Activated CD8-positive, alpha-beta memory T cell treated with anti-CD3 and anti-CD28 coated beads, Interleukin-2, amount 50 U/mL, for 4 hours (primary cell): Measurements from ENCODE around the gene NUP62.

Experiments used
- DNase-seq: peaks from one replicate; pipeline ENCODE4 v3.0.0-alpha.2; 2020

NUP62 gene

DNA sequence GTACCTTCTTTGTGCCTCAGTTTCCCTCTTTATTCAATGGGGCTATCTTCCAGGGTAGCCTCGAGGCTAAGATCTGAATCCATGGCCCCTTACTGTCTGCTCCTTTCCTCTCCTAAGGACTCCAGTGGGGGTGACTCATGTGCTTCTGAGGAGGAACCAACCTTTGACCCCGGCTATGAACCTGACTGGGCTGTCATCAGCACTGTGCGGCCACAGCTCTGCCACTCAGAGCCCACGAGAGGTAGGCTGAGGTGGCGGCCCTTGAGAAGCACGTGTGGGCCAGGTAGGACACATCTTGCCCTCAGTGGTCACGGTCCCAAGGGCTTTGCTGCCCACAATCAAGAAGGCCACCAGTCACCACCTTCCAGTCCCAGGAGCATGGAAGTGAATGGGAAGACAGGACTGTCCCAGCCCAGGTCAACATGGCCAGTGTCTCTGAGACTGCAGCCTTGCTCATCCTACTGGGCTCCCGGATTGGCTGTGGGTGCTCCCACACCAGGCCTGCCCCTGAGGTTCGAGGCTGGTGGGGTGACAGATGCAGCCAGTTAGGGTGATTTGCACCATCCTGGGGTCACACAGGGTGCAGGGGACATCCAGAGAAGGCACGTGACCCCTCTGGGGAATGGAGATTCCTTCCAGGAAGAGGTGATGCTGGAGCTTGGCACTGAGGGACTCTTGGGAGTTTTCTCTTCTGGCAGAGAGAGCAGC lies 49.0 kb downstream of the NUP62 start:
- DNase-seq, result no peak

GRCh38 chr19:49879243-49879963 lies 49.9 kb downstream of the NUP62 start:
- no peak for DNase-seq

DNA sequence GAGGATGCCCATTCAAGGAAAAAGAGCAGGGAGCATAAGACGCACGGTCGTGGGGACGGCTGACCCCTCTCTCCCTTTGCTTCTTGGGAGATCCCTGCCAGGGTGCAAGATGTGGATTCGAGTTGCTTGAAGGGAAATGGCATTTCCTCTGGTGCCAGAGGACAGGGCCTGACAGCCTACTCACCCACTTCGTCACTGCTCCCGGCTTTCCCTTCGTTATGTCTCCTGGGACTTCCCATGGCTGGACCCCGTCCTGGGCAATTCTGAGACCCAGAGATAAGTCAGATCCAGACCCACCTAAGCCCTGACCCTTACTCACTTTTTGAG lies 50.6 kb downstream of the NUP62 start:
- no peak for DNase-seq

- DNase-seq, result peak; percentile 97
Measured at GRCh38 chr19:49877879-49878743, 51.2 kb downstream of the NUP62 start.

GRCh38 chr19:49877020-49877878 lies 52.1 kb downstream of the NUP62 start, which contains the start of the genes AKT1S1 and TBC1D17:
Gene AKT1S1 (minus strand): TSS chr19:49877355. CDS start chr19:49873295, 4,060 bp downstream.
Gene TBC1D17 (plus strand): TSS chr19:49877702. CDS start chr19:49877724, 22 bp downstream.
- peak; percentile 96 for DNase-seq

DNA sequence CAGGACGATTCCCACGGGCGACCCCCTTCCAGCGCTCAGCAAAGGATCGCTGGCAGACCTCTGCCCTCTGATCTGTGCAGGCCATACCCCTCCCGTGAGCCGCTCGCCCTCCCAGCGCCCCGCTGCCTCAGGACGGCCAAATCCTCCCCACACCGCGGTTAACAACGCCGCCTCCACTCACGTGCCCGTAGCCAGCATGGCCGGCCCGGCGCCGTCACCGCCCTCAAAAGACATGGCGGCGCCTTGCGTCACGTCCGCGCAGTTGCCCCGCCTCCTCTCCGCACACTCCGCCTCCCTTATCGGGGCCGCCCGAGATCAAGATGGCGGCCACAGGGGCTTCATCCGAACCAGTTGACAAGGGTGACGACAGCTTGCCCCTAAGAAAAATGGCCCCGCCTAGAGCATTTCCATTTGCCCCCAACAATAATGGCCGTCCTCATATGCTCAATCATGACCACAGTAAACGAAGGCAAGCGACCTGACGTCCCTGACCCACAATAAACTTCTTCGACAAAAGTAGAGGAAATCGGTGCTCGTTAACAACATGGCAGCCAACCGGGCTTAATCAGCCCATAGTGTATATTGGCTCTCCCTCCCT lies 52.8 kb downstream of the NUP62 start:
- peak; percentile 97 for DNase-seq

DNA sequence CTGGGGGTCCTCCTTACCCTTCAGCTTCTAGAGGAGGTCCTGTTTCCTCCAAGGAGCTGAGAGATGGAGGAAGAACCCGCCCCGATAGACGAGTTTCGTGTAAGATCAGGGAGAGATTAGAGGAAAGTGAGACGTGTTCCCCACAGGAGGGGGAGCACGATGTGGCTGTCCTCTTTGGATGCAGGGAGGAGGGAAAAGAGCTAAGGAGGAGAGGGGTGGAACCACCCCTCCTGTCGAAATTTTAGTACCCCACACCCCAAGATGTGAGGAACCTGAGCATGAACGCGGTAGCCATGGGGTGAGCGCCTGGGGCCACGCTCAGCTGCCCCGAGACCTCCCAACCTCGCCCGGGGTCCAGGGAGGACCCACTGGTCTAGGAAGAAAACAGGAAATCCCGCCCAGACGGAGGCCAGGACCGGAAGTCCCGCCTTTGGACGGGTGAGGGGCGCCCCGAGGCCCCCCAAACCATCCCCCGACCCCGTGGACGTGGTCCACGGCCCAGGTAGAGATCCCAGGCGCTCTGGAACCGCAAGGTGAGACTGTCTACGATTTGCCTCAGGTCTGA lies 53.4 kb downstream of the NUP62 start:
- peak; percentile 64 for DNase-seq

- no peak for DNase-seq
Measured at GRCh38 chr19:49875177-49875576, 54.1 kb downstream of the NUP62 start.

DNA sequence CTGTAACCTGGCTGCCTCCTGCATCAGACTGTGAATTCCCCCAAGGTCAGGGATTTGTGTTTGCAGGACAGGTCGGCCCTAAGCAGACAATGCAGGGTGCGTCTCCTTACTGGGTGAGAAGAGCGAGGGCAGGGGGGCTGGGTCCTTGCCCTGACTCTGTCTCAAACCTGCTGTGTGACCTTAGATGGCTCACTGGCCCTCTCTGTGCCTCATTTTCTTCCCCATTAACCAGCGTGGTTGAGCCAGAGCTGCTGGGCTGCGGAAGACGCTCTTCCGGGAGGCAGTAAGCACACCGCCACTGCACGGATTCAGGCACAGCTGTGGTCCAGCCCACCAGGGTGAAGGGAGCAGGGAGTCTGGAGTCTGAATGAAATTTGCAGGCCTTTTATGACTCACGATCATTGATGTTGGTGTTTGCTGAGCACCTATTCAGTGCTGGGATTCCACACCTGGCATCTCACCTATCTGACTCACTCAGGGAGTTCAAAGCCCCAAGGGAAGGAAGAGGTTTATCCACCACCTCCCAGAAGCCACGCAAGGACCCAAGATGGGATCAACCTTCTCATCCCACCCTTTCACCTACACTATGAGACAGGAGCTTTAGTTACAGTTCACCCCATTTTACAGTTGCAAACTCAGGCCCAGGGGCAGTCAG lies 54.7 kb downstream of the NUP62 start:
- no peak for DNase-seq

- no peak for DNase-seq
Measured at GRCh38 chr19:49873834-49874233, 55.5 kb downstream of the NUP62 start.

DNA sequence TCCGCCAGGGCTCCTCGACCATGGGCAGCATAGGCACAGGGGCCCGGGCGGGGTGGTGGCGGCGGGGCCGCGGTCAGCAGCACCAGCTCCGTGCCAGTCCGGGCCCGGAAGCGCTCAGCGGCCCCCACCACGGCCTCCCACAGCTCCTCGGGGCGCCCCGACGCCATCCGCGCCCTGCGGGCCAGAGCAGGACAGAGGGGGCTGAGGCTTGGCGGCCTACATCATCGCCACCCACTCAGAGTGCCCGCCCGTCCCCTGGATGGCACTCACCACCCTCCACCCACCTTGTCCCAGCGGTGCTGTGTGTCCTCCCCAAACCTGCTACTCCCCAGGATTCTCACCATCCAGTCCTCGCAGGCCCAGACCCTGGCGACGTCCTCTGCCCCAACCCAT lies 56.2 kb downstream of the NUP62 start:
- no peak for DNase-seq

DNA sequence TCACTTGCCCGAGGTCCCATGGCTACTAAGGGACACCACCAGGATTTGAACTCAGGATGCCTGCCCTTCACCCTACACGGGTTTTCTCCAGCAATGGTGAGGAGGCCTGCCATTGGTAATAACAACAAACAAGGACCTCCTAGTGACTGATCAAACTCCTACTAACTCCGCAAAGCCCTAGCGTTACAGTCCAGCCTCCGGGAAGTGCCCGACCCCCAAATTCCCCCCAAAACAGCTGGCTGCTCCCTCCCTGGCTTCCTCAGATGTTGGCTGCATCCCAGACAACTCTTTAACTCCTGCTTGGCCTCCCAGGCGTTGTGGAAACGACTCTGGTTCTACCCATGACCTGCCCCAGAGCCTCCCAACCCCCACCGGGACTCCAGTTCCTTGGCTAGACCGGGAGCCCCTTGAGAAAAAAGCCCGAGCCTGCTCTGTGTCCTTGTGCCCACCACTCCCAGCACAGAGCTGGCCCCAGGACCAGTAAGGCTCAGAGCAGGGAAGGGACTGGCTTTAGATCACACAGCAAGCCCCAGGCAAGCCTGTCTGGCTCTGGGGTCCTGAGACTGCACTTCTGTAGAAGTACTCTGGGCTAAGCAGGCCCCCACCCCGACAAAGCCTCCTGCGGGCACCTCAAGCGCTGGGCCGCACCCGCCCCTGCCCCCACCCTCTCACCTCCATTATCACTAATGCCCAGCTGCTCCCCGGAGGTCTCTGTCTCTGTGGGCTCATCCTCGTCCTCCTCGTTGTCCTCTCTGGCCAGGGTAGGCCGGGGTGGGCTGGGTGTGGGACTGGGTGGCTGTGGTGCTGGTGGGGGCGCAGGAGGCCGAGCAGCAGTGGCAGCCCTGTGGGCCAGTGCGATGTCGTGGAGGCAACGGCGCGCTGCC lies 56.8 kb downstream of the NUP62 start:
- DNase-seq, result no peak

GRCh38 chr19:49871349-49871985 lies 57.8 kb downstream of the NUP62 start:
- DNase-seq, result no peak

DNA sequence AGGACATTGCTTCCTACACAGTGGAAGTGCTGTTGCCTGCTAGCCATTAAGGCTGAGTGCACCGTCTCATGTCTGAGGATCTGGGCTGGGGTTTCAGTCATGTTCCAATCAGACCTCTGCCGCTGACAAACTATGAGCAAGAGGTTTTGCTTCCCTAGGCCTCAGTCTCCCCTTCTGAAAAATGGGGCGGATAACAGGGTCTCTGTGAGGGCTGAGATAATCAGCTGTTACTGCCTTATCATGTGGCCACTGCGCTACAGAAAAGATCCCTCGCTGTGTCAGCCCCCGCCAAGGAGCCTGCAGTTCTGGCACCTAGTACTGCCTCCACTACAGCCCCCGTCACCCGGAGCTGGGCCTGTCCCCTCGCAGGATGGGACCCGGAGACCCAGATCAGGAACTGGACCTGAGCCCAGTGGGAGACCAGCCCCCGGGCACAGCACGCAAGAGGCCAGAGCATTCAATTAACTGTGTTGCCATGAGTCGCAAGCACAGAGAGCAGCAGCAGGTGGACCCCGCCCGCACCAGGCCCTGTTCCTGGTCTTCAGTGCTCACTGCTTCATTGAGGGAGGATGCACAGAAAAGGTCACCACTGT lies 58.9 kb downstream of the NUP62 start:
- no peak for DNase-seq

- peak; percentile 83 for DNase-seq
Measured at GRCh38 chr19:49869484-49870308, 59.6 kb downstream of the NUP62 start.

DNA sequence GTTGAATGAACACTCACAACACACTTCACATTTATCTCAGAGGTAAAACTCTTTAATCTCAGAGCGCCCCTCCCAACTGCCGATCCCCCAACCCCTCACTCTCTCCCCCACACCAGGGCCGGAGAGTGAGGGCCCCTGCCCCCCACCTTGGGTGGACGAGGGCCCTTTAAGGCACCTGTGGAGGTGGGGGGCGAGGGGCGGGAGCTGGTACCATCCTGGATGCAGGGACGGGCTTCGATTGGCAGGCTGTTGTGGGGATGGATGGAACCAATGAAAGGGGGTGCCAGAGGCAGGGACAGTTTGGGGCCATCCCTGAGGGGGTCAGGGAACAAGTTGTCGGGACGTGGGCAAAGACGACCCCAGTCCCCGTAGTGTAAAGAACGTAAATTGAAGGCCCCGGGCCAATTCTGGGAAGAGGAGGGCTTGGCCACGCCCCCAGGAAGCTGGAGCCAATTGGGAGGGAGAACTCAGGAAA lies 60.3 kb downstream of the NUP62 start:
- DNase-seq, result no peak

GRCh38 chr19:49866933-49867782 lies 62.1 kb downstream of the NUP62 start, which contains the start of gene PNKP:
Gene PNKP (minus strand): TSS chr19:49867576. CDS start chr19:49867204, 372 bp downstream.
- peak; percentile 85 for DNase-seq
